HepG2 (cell line): ENCODE measurements around the gene WDR82. TPM values are rescaled to one million over a fixed set of nuclear protein-coding genes. Genes with fewer than 3 reads are reported as not detected.

Experiments
- CCAR2 ChIP-seq: fragments of 200-400 bp; formaldehyde crosslinking; optimal IDR thresholded peaks from 2 replicates; pipeline ENCODE3; 2018; ENCODE audit warnings: low read depth, mild to moderate bottlenecking, low read length, moderate library complexity
- FOXP1 ChIP-seq, 2 experiments: fragments of 450-650 bp in 1 of 2; IDR thresholded peaks; 2 replicates each; pipeline ENCODE4 v1.6.1; 2017 to 2018; ENCODE audit warnings: antibody characterized with exemption in 1 of 2
- GATAD2A ChIP-seq: IDR thresholded peaks from 2 replicates; pipeline ENCODE4 v1.6.1; 2016
- MZF1 ChIP-seq: sonication (generic); formaldehyde crosslinking; IDR thresholded peaks from 2 replicates; pipeline ENCODE4 v1.8.1; 2023; ENCODE audit warnings: mild to moderate bottlenecking, missing genetic modification reagents, borderline replicate concordance
- SPEN ChIP-seq: sonication (generic); formaldehyde crosslinking; IDR thresholded peaks from 2 replicates; pipeline ENCODE4 v1.5.1; 2020; ENCODE audit warnings: low read depth, mild to moderate bottlenecking, missing genetic modification reagents
- ZBTB3 ChIP-seq: sonication (generic); formaldehyde crosslinking; IDR thresholded peaks from 2 replicates; pipeline ENCODE4 v1.4.0; 2020; ENCODE audit warnings: low read depth, mild to moderate bottlenecking, moderate library complexity, missing genetic modification reagents, borderline replicate concordance
- ZFP82 ChIP-seq: sonication (generic); formaldehyde crosslinking; IDR thresholded peaks from 2 replicates; pipeline ENCODE4 v1.5.1; 2020; ENCODE audit warnings: mild to moderate bottlenecking, missing genetic modification reagents, borderline replicate concordance
- ZNF230 ChIP-seq: sonication (generic); formaldehyde crosslinking; IDR thresholded peaks from 2 replicates; pipeline ENCODE4 v1.4.0; 2020; ENCODE audit warnings: mild to moderate bottlenecking, missing genetic modification reagents
- ZNF263 ChIP-seq: sonication (generic); formaldehyde crosslinking; IDR thresholded peaks from 2 replicates; pipeline ENCODE4 v1.4.0; 2020; ENCODE audit warnings: missing genetic modification reagents
- ZNF614 ChIP-seq: IDR thresholded peaks from 2 replicates; pipeline ENCODE4 v1.6.1; 2018; ENCODE audit warnings: missing biosample characterization, missing genetic modification reagents, inconsistent platforms, borderline replicate concordance
- ZNF709 ChIP-seq: sonication (generic); formaldehyde crosslinking; IDR thresholded peaks from 2 replicates; pipeline ENCODE4 v1.5.0; 2020; ENCODE audit warnings: mild to moderate bottlenecking, missing genetic modification reagents
- ZNF782 ChIP-seq: sonication (generic); formaldehyde crosslinking; IDR thresholded peaks from 2 replicates; pipeline ENCODE4 v1.4.0; 2020; ENCODE audit warnings: missing genetic modification reagents, mild to moderate bottlenecking, borderline replicate concordance
- polyA plus RNA-seq, 8 experiments: library from polyadenylated mRNA; depleted of rRNA in 3 of 8; stranded (reverse) in 7 of 8; unstranded in 1 of 8; fragments of >200 nt; fragmentation: Illumina TruSeq in 4 of 8; extraction: Trizol in 4 of 8; gene quantifications; 2 replicates each; pipeline versions ENCODE4 v1.2.1 to v1.2.3, GENCODE V29; 2011 to 2016; ENCODE audit warnings: low read depth in 4 of 8, missing spikeins in 1 of 8, mixed read lengths in 1 of 8; ENCODE audit not compliant: insufficient read depth in 1 of 8
- total RNA-seq, 5 experiments: library from RNA; depleted of rRNA; stranded (reverse); fragments of >200 nt; fragmentation: Illumina TruSeq; extraction: Trizol; gene quantifications; 2 replicates each; pipeline ENCODE4 v1.2.3, GENCODE V29; 2016; ENCODE audit warnings: low read depth in 1 of 5
- TF ChIP-seq, protein P1 (sequence below): sonication (generic); formaldehyde crosslinking; IDR thresholded peaks from 2 replicates; pipeline ENCODE4 v1.4.0; 2020; ENCODE audit warnings: mild to moderate bottlenecking, missing genetic modification reagents
- TF ChIP-seq, protein P2 (sequence below): sonication (generic); formaldehyde crosslinking; IDR thresholded peaks from 2 replicates; pipeline ENCODE4 v1.8.0; 2022; ENCODE audit warnings: missing genetic modification reagents, mild to moderate bottlenecking, moderate library complexity, borderline replicate concordance
- TF ChIP-seq, protein P3 (sequence below): sonication (generic); formaldehyde crosslinking; IDR thresholded peaks from 2 replicates; pipeline ENCODE4 v1.9.0; 2021; ENCODE audit warnings: mild to moderate bottlenecking, missing genetic modification reagents
- TF ChIP-seq, protein P4 (sequence below): sonication (generic); formaldehyde crosslinking; IDR thresholded peaks from 2 replicates; pipeline ENCODE4 v1.4.0; 2020; ENCODE audit warnings: mild to moderate bottlenecking, missing genetic modification reagents

The WDR82 gene
- total and polyA plus RNA-seq, 2 of the 13 experiments (the other 11 are each of a cell fraction or from before 2014, with no cell fraction given), result 39.1 to 59.5 TPM

DNA sequence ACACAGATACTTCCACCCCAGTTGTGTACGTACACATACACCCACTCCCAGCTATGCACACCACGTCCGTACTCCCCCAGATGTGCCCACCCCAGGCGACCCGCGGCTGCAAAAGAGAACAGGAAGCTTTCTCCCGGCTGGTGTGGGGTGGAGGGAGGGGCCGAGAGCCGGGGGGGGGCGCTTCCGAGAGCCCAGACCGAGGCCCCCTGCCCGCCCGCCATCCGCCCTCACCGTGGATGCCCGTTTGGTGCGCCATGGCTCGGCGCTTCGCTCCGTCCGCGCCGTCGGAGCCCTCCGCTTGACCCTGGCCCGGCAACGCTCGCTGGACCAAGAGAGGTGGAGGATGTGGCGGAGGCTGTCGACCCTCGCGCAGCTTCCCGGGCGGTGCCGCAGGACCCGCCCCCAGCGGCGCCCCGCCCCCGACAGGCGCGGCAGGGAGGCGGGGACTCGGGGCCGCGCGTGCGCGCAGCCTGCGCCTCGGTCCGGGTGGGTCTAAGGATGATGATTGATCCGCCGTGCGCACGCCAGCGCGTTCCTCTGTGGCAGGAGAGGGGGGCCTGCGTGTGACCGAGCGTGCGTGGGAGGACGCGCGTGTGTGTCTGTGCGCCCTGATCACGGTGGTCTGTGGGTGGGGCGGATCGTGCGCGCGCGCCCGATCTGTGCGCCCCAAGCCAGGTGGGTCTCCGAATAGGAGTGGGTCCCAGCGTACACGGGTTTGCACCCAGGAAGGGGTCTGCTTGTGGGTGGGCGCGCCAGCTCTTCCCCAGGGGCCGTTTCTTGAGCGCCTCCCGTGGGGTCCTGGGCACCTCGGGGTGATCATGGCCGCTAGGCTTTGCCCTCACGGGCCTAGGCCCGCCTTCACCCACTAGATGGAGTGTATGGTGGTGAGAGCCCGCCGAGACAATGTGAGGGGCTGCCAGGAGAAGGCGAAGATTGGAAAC is 39.4 kb downstream of the WDR82 start, which contains the start of gene TWF2 (continued):
- TF ChIP-seq SPEN (CRISPR knock-in tag), result no peak; the same call in 1 of the 2 replicates
- TF ChIP-seq ZBTB3 (CRISPR knock-in tag), result no peak
- TF ChIP-seq ZNF263 (CRISPR knock-in tag), result 0 out of 2 replicates have a peak, but pooled peaks have one; percentile 27
- no peak; the same call in 1 of the 2 replicates for TF ChIP-seq ZNF230
- peak; percentile 67; the same call in 1 of the 2 replicates for TF ChIP-seq ZNF709
- TF ChIP-seq ZFP82 (CRISPR knock-in tag), result no peak; the same call in 1 of the 2 replicates
- TF ChIP-seq, protein P1, sequence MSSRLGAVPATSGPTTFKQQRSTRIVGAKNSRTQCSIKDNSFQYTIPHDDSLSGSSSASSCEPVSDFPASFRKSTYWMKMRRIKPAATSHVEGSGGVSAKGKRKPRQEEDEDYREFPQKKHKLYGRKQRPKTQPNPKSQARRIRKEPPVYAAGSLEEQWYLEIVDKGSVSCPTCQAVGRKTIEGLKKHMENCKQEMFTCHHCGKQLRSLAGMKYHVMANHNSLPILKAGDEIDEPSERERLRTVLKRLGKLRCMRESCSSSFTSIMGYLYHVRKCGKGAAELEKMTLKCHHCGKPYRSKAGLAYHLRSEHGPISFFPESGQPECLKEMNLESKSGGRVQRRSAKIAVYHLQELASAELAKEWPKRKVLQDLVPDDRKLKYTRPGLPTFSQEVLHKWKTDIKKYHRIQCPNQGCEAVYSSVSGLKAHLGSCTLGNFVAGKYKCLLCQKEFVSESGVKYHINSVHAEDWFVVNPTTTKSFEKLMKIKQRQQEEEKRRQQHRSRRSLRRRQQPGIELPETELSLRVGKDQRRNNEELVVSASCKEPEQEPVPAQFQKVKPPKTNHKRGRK (CRISPR knock-in tag), result no peak
- TF ChIP-seq, protein P2, sequence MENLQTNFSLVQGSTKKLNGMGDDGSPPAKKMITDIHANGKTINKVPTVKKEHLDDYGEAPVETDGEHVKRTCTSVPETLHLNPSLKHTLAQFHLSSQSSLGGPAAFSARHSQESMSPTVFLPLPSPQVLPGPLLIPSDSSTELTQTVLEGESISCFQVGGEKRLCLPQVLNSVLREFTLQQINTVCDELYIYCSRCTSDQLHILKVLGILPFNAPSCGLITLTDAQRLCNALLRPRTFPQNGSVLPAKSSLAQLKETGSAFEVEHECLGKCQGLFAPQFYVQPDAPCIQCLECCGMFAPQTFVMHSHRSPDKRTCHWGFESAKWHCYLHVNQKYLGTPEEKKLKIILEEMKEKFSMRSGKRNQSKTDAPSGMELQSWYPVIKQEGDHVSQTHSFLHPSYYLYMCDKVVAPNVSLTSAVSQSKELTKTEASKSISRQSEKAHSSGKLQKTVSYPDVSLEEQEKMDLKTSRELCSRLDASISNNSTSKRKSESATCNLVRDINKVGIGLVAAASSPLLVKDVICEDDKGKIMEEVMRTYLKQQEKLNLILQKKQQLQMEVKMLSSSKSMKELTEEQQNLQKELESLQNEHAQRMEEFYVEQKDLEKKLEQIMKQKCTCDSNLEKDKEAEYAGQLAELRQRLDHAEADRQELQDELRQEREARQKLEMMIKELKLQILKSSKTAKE (CRISPR knock-in tag), result no peak
- TF ChIP-seq, protein P3, sequence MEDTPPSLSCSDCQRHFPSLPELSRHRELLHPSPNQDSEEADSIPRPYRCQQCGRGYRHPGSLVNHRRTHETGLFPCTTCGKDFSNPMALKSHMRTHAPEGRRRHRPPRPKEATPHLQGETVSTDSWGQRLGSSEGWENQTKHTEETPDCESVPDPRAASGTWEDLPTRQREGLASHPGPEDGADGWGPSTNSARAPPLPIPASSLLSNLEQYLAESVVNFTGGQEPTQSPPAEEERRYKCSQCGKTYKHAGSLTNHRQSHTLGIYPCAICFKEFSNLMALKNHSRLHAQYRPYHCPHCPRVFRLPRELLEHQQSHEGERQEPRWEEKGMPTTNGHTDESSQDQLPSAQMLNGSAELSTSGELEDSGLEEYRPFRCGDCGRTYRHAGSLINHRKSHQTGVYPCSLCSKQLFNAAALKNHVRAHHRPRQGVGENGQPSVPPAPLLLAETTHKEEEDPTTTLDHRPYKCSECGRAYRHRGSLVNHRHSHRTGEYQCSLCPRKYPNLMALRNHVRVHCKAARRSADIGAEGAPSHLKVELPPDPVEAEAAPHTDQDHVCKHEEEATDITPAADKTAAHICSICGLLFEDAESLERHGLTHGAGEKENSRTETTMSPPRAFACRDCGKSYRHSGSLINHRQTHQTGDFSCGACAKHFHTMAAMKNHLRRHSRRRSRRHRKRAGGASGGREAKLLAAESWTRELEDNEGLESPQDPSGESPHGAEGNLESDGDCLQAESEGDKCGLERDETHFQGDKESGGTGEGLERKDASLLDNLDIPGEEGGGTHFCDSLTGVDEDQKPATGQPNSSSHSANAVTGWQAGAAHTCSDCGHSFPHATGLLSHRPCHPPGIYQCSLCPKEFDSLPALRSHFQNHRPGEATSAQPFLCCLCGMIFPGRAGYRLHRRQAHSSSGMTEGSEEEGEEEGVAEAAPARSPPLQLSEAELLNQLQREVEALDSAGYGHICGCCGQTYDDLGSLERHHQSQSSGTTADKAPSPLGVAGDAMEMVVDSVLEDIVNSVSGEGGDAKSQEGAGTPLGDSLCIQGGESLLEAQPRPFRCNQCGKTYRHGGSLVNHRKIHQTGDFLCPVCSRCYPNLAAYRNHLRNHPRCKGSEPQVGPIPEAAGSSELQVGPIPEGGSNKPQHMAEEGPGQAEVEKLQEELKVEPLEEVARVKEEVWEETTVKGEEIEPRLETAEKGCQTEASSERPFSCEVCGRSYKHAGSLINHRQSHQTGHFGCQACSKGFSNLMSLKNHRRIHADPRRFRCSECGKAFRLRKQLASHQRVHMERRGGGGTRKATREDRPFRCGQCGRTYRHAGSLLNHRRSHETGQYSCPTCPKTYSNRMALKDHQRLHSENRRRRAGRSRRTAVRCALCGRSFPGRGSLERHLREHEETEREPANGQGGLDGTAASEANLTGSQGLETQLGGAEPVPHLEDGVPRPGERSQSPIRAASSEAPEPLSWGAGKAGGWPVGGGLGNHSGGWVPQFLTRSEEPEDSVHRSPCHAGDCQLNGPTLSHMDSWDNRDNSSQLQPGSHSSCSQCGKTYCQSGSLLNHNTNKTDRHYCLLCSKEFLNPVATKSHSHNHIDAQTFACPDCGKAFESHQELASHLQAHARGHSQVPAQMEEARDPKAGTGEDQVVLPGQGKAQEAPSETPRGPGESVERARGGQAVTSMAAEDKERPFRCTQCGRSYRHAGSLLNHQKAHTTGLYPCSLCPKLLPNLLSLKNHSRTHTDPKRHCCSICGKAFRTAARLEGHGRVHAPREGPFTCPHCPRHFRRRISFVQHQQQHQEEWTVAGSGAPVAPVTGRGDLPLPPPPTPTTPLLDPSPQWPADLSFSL (CRISPR knock-in tag), result no peak
- TF ChIP-seq CCAR2, result no peak
- no peak; the same call in 1 of the 2 replicates for TF ChIP-seq ZNF614 (CRISPR knock-in tag)
- TF ChIP-seq FOXP1 (IDR thresholded peaks at IDR 0.05), result no peak
- TF ChIP-seq FOXP1 (CRISPR knock-in tag; IDR thresholded peaks at IDR 0.05), result no peak
- no peak for TF ChIP-seq MZF1 (CRISPR knock-in tag)
- TF ChIP-seq, protein P4, sequence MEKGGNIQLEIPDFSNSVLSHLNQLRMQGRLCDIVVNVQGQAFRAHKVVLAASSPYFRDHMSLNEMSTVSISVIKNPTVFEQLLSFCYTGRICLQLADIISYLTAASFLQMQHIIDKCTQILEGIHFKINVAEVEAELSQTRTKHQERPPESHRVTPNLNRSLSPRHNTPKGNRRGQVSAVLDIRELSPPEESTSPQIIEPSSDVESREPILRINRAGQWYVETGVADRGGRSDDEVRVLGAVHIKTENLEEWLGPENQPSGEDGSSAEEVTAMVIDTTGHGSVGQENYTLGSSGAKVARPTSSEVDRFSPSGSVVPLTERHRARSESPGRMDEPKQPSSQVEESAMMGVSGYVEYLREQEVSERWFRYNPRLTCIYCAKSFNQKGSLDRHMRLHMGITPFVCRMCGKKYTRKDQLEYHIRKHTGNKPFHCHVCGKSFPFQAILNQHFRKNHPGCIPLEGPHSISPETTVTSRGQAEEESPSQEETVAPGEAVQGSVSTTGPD (CRISPR knock-in tag), result no peak
- 0 out of 2 replicates have a peak, but pooled peaks have one; percentile 34 for TF ChIP-seq GATAD2A (CRISPR knock-in tag)
- TF ChIP-seq ZNF782 (CRISPR knock-in tag), result peak; percentile 55; the same call in 1 of the 2 replicates
